ENCODE results near the gene ZNF593. TPM values are rescaled to one million over a fixed set of nuclear protein-coding genes. Genes with fewer than 3 reads are reported as not detected.
A peak's percentile ranks its signal among the peaks of the same experiment; 100 is the strongest.

The ZNF593 gene
- total and polyA plus RNA-seq, 9 of the 15 experiments (the other 6 are each of a cell fraction or from before 2014, with no cell fraction given): 9.8 to 334 (median 48.2) TPM

GRCh38 chr1:26200413-26200812 is 30.7 kb downstream of the ZNF593 start (continued):
- 0 out of 2 replicates have a peak, but pooled peaks have one; percentile 13 for TF ChIP-seq ZBTB9 (CRISPR knock-in tag; IDR thresholded peaks at IDR 0.05)
- TF ChIP-seq HEY1 (CRISPR knock-in tag; IDR thresholded peaks at IDR 0.05; ENCODE audit: borderline replicate concordance): no peak
- no peak for TF ChIP-seq PML (IDR thresholded peaks at IDR 0.05; ENCODE audit: low read length)
- no peak for TF ChIP-seq JUND (IDR thresholded peaks at IDR 0.05; ENCODE audit: borderline replicate concordance, low read depth, low read length)
- TF ChIP-seq JUND (tag; IDR thresholded peaks at IDR 0.05; ENCODE audit: borderline replicate concordance, low read depth, low read length): no peak
- TF ChIP-seq ZBTB11 (CRISPR knock-in tag; IDR thresholded peaks at IDR 0.05): 0 out of 6 replicates have a peak, but pooled peaks of 1 of the 3 experiments have one; percentile 2
- TF ChIP-seq ZFP91 (CRISPR knock-in tag; IDR thresholded peaks at IDR 0.05): no peak
- TF ChIP-seq GTF2A2 (tag; IDR thresholded peaks at IDR 0.05): 0 out of 2 replicates have a peak, but pooled peaks have one; percentile 29
- TF ChIP-seq ZNF212 (CRISPR knock-in tag; IDR thresholded peaks at IDR 0.05): no peak
- TF ChIP-seq TFE3 (CRISPR knock-in tag; IDR thresholded peaks at IDR 0.05): no peak
- no peak for TF ChIP-seq PHB (CRISPR knock-in tag; IDR thresholded peaks at IDR 0.05)
- TF ChIP-seq ZNF3 (CRISPR knock-in tag; IDR thresholded peaks at IDR 0.05): no peak
- no peak for TF ChIP-seq ZNF766 (CRISPR knock-in tag; conservative IDR thresholded peaks at IDR 0.05)
- TF ChIP-seq PTTG1 (tag; IDR thresholded peaks at IDR 0.05; ENCODE audit: low read depth): no peak
- peak; percentile 28; the same call in 1 of the 2 replicates for TF ChIP-seq ZNF316 (IDR thresholded peaks at IDR 0.05)
- no peak for TF ChIP-seq ZZZ3 (IDR thresholded peaks at IDR 0.05)
- no peak for TF ChIP-seq ZNF224 (CRISPR knock-in tag; IDR thresholded peaks at IDR 0.05)
- no peak for TF ChIP-seq POLR3A (IDR thresholded peaks at IDR 0.05; ENCODE audit: borderline replicate concordance, extremely low read depth, insufficient read depth, insufficient read length)
- TF ChIP-seq HNRNPK (IDR thresholded peaks at IDR 0.05; ENCODE audit: low read depth, low read length, poor library complexity, severe bottlenecking): no peak
